A673 (cell line): ENCODE data around the gene PTGER1. TPM values are rescaled to one million over a fixed set of nuclear protein-coding genes. Genes with fewer than 3 reads are reported as not detected.
A peak's percentile ranks its signal among the peaks of the same experiment; 100 is the strongest.

Experiments used
- BruUV-seq: library from RNA; stranded (reverse); fragments of 400-500 nt; replicated peaks from 2 replicates; lab custom pipeline; 2021; lab: Mats Ljungman, UMichigan
- CTCF ChIA-PET: fragments of 300-600 bp; sonication (Branson Sonifier 250); formaldehyde crosslinking; loops from one replicate; lab custom pipeline; 2022; ENCODE audit warnings: antibody characterized with exemption; lab: Charles Lee
- POLR2A ChIA-PET: fragments of 300-600 bp; sonication (Branson Sonifier 250); formaldehyde crosslinking; loops from one replicate; lab custom pipeline; 2022; ENCODE audit warnings: antibody characterized with exemption; ENCODE audit not compliant: low non-redundant PET; lab: Charles Lee
- DNase-seq: peaks from one replicate; pipeline ENCODE4 v3.0.0-alpha.2; 2015; ENCODE audit warnings: low spot score
- H3K27ac ChIP-seq: fragments of 200-600 bp; sonication (generic); 2 replicates; pipeline ENCODE4 v1.5.1; 2016; ENCODE audit warnings: mixed run types, low read depth, mild to moderate bottlenecking, mixed read lengths, antibody characterized with exemption, low read length; ENCODE audit not compliant: poor library complexity, severe bottlenecking
- H3K27me3 ChIP-seq: fragments of 200-600 bp; sonication (generic); replicated peaks from 2 replicates; pipeline ENCODE4 v1.6.1; 2017; ENCODE audit warnings: mixed run types, low read depth, mild to moderate bottlenecking, mixed read lengths, antibody characterized with exemption, low read length; ENCODE audit not compliant: insufficient read depth, poor library complexity
- H3K36me3 ChIP-seq: fragments of 200-600 bp; sonication (generic); 2 replicates; pipeline ENCODE4 v1.6.1; 2016; ENCODE audit warnings: mixed run types, mild to moderate bottlenecking, mixed read lengths, antibody characterized with exemption, low read length; ENCODE audit not compliant: insufficient read depth, poor library complexity, severe bottlenecking
- H3K4me1 ChIP-seq: fragments of 200-600 bp; sonication (generic); 2 replicates; pipeline ENCODE4 v1.6.1; 2017; ENCODE audit warnings: mixed run types, mild to moderate bottlenecking, mixed read lengths, antibody characterized with exemption, low read length; ENCODE audit not compliant: insufficient read depth, poor library complexity, severe bottlenecking
- H3K4me3 ChIP-seq: fragments of 200-600 bp; sonication (generic); 2 replicates; pipeline ENCODE4 v1.5.1; 2016; ENCODE audit warnings: low read depth, mixed run types, mild to moderate bottlenecking, mixed read lengths, low read length; ENCODE audit not compliant: poor library complexity, severe bottlenecking
- H3K9me3 ChIP-seq: fragments of 200-600 bp; sonication (generic); 2 replicates; pipeline ENCODE4 v1.6.1; 2016; ENCODE audit warnings: mixed run types, low read depth, mild to moderate bottlenecking, mixed read lengths, antibody characterized with exemption, low read length; ENCODE audit not compliant: poor library complexity, severe bottlenecking
- EZH2 ChIP-seq: fragments of 200-600 bp; sonication (generic); IDR thresholded peaks from 2 replicates; pipeline ENCODE4 v1.6.1; 2017; ENCODE audit warnings: borderline replicate concordance, low read depth, mild to moderate bottlenecking, mixed read lengths, antibody characterized with exemption, low read length; ENCODE audit not compliant: poor library complexity, severe bottlenecking
- intact Hi-C: fragments of 100-400 bp; cut with micrococcal nuclease; formaldehyde crosslinking; loops from one replicate; pipeline ENCODE4 v1.10.0; 2022; ENCODE audit not compliant: unreplicated experiment
- total RNA-seq: library from RNA; stranded (reverse); gene quantifications from 2 replicates; pipeline ENCODE4 v1.2.3, GENCODE V29; 2021
- TF ChIP-seq, protein P1 (sequence below): fragments of 300-800, 200-600 bp; sonication (generic); conservative IDR thresholded peaks from 2 replicates; pipeline ENCODE4 v1.5.1; 2017; ENCODE audit warnings: low read depth, mild to moderate bottlenecking, antibody characterized with exemption, low read length, moderate library complexity, mixed read lengths

The PTGER1 gene
- total RNA-seq, 1 experiment from 2014 or later = not detected

DNA sequence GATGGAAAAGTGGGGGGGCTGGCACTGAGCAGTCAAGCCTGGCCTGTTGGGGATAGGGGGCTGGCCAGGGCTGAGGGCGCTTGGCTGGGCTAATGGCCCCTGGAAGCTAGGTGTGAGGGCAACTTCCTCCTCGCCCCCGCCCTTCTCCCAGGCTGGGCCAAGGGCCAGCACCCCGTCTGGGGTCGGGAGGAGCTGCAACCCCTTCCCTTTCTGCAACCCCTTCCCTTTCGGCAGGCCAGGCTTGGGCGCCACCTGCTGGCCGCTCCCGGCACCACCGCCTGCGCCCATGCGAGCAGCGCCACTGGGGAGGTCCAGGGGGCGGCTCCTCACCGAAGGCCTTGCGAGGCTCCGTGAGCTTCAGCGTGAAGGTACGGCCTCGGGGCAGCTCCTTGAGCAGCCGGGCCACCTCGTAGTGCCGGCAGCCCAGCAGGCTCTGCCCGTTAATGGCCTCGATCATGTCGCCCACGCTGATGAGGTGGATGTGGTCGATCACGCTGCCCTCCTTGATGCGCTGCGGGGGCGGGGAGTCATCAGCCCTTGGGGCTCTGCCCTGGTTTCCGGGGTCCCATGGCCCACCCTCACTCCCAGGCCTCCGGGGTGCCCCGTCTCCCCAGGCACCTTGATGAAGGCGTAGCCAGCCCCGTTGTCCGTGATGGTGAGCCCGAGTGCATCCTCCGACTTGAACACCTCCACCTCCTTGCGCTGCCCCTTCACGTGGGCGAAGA is 5.0 kb upstream of the PTGER1 start:
- peak; percentile 74 for DNase-seq
- ChIA-PET CTCF (interaction anchor here (0.5 to 1.3 kb wide), 6 partner anchors 8 to 715 kb away, joined by 3 to 24 read pairs (median 3); no protein-coding TSS in a partner anchor), POLR2A (no interaction called here)
- Histone ChIP-seq H3K4me3 (no peak overlapping the region), H3K9me3 (no peaks in the 10 kb centered on the region), H3K27me3 (no peaks in the 10 kb centered on the region), H3K36me3 (peaks cover 12% of the 10 kb centered on the region), H3K27ac (no peak overlapping the region), H3K4me1 (peaks cover 32% of the 10 kb centered on the region)
- TF ChIP-seq, protein P1, sequence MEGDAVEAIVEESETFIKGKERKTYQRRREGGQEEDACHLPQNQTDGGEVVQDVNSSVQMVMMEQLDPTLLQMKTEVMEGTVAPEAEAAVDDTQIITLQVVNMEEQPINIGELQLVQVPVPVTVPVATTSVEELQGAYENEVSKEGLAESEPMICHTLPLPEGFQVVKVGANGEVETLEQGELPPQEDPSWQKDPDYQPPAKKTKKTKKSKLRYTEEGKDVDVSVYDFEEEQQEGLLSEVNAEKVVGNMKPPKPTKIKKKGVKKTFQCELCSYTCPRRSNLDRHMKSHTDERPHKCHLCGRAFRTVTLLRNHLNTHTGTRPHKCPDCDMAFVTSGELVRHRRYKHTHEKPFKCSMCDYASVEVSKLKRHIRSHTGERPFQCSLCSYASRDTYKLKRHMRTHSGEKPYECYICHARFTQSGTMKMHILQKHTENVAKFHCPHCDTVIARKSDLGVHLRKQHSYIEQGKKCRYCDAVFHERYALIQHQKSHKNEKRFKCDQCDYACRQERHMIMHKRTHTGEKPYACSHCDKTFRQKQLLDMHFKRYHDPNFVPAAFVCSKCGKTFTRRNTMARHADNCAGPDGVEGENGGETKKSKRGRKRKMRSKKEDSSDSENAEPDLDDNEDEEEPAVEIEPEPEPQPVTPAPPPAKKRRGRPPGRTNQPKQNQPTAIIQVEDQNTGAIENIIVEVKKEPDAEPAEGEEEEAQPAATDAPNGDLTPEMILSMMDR = peak; percentile 99
- TF ChIP-seq EZH2 = no peak
- BruUV-seq = no TSS peak
- intact Hi-C loops = loop anchor here (5.0 kb wide), 3 partner anchors 118 to 598 kb away; partner anchors contain the start of gene ASF1B

DNA sequence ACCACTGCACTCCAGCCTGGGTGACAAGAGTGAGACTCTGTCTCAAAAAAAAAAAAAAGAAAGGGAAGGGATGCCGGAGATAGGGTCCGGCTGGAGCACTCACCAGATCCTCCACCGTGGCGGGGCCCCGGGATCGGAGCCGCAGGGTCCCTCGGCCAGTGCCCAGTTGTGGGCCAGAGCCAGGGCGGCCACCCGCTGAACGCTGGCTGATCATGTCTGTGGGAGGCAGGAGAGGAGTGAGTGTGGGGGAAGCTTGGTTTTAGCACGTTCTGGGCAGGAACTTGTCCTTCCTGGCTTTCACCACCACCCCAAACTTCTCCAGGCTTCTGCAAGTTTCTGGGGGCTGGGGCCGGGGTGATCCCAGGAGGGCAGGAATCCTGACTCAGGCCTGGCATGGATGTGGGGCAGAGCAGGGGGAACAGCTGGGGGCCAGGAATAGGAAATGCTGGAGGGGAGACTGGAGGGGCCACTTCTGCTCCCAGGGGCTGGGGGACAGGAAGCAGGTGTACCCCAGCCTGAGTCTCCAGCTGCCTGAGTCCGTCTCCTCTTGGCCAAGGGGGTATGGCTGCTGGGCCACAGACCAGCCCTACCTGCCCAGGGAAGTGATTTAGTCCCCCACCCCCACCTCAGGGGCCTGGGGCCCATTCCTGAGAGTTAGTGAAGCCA is 4.3 kb upstream of the PTGER1 start:
- H3K36me3 ChIP-seq = peaks cover 12% of the 10 kb centered on the region
- no peak overlapping the region for H3K27ac ChIP-seq
- H3K9me3 ChIP-seq = no peaks in the 10 kb centered on the region
- CTCF ChIA-PET = interaction anchor here (0.6 to 0.8 kb wide), 5 partner anchors 9 to 716 kb away, joined by 3 to 24 read pairs (median 4); no protein-coding TSS in a partner anchor
- no peak for DNase-seq
- intact Hi-C loops = loop anchor here (5.0 kb wide), 1 partner anchor 117 kb away; no protein-coding TSS in a partner anchor
- peaks cover 33% of the 10 kb centered on the region for H3K4me1 ChIP-seq
- no peaks in the 10 kb centered on the region for H3K27me3 ChIP-seq
- TF ChIP-seq, protein P1 = no peak
- no peak for TF ChIP-seq EZH2
- no TSS peak for BruUV-seq
- H3K4me3 ChIP-seq = no peak overlapping the region
- POLR2A ChIA-PET = no interaction called here

DNA sequence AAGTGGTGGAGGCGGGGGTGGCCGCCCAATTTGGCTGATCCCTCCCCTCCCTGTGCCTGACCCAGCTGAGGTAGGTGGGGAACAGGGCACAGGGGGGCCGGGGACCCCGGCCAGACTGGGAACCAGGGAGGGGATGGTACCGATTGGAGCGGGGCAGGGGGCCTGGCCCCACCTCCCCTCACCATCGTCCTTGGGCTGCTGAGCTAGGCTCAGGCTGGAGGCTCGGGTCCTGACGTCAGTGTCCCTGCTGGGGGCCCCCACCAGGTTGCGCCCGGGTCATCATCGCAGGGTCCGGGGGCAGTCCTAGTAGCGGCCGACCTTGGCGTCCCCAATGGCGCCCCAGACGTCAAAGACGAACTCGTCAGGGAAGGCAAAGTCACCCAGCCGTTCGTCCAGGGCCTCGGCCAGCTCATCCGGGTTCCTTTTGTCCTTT is 3.0 kb upstream of the PTGER1 start:
- peaks cover 33% of the 10 kb centered on the region for H3K4me1 ChIP-seq
- H3K9me3 ChIP-seq = no peaks in the 10 kb centered on the region
- peak overlapping the region; percentile 55 for H3K27ac ChIP-seq
- ChIA-PET CTCF (interaction anchor here (0.8 to 1.1 kb wide), 2 partner anchors 116 to 342 kb away, joined by 3 read pairs; partner anchors contain the start of gene ASF1B), POLR2A (no interaction called here)
- TF ChIP-seq, protein P1 = no peak
- TF ChIP-seq EZH2 = no peak
- H3K4me3 ChIP-seq = no peak overlapping the region
- no peaks in the 10 kb centered on the region for H3K27me3 ChIP-seq
- peaks cover 12% of the 10 kb centered on the region for H3K36me3 ChIP-seq
- no TSS peak for BruUV-seq
- intact Hi-C loops = loop anchor here (5.0 kb wide), 1 partner anchor 116 kb away; no protein-coding TSS in a partner anchor
- no peak for DNase-seq
